Activated naive CD8-positive, alpha-beta T cell treated with anti-CD3 and anti-CD28 coated beads for 36 hours (primary cell): ENCODE data around the gene KRTAP3-3. TPM values are rescaled to one million over a fixed set of nuclear protein-coding genes. Genes with fewer than 3 reads are reported as not detected.
"Not testable (repeated sequence)": the region's sequence is repeated elsewhere in the genome, so short reads cannot be mapped to it uniquely, and the experiment has no call there.

ENCODE experiments used
- DNase-seq: peaks from one replicate; pipeline ENCODE4 v3.0.0; 2021
- H3K27ac Mint-ChIP-seq: one replicate; pipeline ENCODE4 v1.8.0; 2022; ENCODE audit warnings: mild to moderate bottlenecking, moderate library complexity, mixed read lengths
- H3K27me3 Mint-ChIP-seq: one replicate; pipeline ENCODE4 v1.8.0; 2022; ENCODE audit warnings: mild to moderate bottlenecking, mixed read lengths
- H3K36me3 Mint-ChIP-seq: one replicate; pipeline ENCODE4 v1.8.0; 2021; ENCODE audit warnings: mild to moderate bottlenecking, mixed read lengths
- H3K4me1 Mint-ChIP-seq: one replicate; pipeline ENCODE4 v1.8.0; 2021; ENCODE audit warnings: mixed read lengths
- H3K4me3 Mint-ChIP-seq: one replicate; pipeline ENCODE4 v1.8.0; 2022; ENCODE audit warnings: mild to moderate bottlenecking, moderate library complexity, mixed read lengths
- H3K9me3 Mint-ChIP-seq: one replicate; pipeline ENCODE4 v1.8.0; 2022; ENCODE audit warnings: mixed read lengths
- total RNA-seq, 2 experiments: library from RNA; stranded (reverse); gene quantifications; one replicate each; pipeline ENCODE4 v1.2.3, GENCODE V29; 2021

The KRTAP3-3 gene
- total RNA-seq = not detected

DNA sequence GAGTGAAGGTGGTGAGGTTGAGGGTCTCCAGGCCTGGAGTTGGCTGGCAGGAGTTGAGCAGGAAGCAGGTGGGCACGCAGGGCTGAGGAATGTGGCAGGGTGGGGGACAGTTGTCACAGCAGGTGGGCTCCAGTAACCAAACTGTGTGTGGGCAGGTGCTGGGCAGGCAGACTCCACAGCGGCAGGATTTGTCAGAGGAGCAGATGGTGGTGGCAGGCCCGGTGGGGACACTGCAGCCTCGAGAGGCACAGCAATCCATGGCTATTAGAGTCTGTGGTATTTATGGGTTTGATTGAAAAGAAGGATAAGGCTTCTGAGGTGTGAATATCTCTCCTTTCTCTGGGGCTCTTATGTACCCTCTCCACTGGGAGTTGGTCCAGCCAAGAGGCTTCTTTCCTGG is at the start of gene KRTAP3-3:
Gene KRTAP3-3 (minus strand): TSS at position 326 of the 400 bp plus-strand sequence. CDS start 67 bp downstream, at position 259.
- no peaks in the 10 kb centered on the region for H3K4me1 Mint-ChIP-seq
- DNase-seq = no peak
- no peak within 1 kb of the TSS for H3K27ac Mint-ChIP-seq
- H3K4me3 Mint-ChIP-seq = no peak within 1 kb of the TSS
- H3K9me3 Mint-ChIP-seq = no peaks in the 10 kb centered on the region
- H3K36me3 Mint-ChIP-seq = no peaks in the 10 kb centered on the region
- peaks cover 43% of the 10 kb centered on the region for H3K27me3 Mint-ChIP-seq

DNA sequence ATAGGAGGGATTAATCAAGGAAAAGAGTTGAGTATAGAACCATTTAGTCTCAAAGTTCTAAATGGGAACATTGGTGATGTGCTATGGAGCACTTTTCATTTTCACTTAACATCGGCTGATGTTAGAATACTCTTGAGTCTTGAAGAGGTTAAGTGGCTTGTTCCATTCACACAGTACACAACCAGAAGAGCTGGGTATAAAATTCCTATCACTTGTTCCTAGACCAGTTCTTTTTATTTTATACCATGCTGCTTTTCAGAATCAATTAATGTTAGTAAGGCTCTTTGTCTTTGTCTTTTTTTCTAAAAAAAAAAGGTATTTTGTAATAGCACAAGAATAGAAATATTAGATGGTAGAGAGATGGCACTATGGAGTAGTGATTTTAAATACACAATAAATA is 49.0 kb upstream of the KRTAP3-3 start:
- Mint-ChIP-seq H3K9me3 (peaks cover 6% of the 10 kb centered on the region), H3K36me3 (peaks cover 3% of the 10 kb centered on the region), H3K27me3 (peaks cover 18% of the 10 kb centered on the region), H3K4me3 (no peak overlapping the region), H3K27ac (no peak overlapping the region), H3K4me1 (peaks cover 2% of the 10 kb centered on the region)
- no peak for DNase-seq

DNA sequence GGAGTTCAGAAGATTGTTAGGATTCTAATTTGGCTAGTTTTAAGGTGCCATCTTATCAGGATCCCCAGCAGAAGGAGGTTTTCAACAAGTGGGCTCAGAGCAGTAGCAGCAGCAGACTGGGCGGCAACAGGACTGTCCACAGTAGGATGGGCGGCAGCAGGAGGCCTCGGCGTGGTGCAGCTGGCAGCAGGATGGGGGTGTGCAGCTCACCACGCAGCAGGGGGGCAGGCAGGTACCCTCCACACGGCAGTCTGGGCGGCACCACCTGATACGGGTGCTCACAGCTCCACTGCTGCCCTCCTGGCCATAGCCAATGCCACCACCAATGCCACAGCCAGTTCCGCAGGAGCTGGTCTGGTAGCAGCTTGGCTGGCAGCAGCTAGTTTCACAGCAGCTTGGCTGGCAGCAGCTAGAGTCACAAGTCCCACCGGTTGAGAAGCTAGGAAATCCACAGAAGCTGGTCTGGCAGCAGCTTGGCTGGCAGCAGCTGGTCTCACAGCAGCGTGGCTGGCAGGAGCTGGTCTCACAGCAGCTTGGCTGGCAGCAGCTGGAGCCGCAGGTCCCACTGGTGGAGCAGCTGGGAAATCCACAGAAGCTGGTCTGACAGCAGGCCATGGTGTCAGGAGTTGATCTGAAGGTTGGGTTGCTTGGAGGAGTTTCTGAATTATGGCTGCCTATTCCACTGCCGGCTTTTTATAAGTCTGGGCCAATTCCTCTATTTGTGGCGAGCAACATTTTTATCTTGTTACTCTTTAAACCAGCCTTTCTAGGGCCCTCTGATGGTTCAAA is 47.0 kb upstream of the KRTAP3-3 start, which contains the start of gene KRTAP1-1:
Gene KRTAP1-1 (minus strand): TSS at position 668 of the 789 bp plus-strand sequence. CDS start 53 bp downstream, at position 615.
- not testable (repeated sequence) for H3K27ac Mint-ChIP-seq, H3K9me3 Mint-ChIP-seq, H3K4me1 Mint-ChIP-seq, H3K36me3 Mint-ChIP-seq, H3K27me3 Mint-ChIP-seq, DNase-seq, H3K4me3 Mint-ChIP-seq

DNA sequence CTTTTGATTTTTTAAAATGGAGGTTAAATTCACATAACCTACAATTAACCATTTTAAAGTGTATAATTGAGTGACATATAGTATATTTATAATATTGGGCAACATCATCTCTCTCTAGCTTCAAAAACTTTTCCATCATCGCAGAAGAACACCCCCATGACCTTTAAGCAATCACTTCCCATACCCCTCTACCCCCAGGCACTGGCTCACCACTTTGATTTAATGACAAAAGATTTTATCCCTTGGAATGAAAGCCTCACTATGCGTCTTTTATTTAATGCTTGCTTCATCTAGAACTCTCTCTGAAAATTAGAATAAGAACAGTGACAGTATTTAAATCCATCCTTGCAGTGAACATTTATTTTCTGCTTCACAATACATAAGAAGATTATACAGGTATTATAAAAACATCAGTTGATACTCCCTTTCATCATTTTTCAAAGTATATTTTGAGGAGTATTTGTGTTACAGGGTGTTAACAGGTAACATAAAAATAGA is 43.9 kb upstream of the KRTAP3-3 start:
- Mint-ChIP-seq H3K4me1 (no peaks in the 10 kb centered on the region), H3K36me3 (no peaks in the 10 kb centered on the region), H3K4me3 (no peak overlapping the region), H3K27ac (no peak overlapping the region), H3K9me3 (no peaks in the 10 kb centered on the region), H3K27me3 (peaks cover 3% of the 10 kb centered on the region)
- DNase-seq = no peak

DNA sequence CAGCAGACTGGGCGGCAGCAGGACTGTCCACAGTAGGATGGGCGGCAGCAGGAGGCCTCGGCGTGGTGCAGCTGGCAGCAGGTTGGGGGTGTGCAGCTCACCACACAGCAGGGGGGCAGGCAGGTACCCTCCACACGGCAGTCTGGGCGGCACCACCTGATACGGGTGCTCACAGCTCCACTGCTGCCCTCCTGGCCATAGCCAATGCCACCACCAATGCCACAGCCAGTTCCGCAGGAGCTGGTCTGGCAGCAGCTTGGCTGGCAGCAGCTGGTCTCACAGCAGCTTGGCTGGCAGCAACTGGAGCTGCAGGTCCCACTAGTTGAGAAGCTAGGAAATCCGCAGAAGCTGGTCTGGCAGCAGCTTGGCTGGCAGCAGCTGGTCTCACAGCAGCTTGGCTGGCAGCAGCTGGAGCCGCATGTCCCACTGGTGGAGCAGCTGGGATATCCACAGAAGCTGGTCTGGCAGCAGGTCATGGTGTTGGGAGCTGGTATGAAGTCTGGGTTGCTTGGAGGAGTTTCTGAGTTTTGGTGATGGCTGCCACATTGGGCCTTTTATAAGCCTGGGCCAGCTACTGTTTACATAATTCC is 40.5 kb upstream of the KRTAP3-3 start, which contains the start of gene KRTAP1-3:
Gene KRTAP1-3 (minus strand): TSS at position 529 of the 590 bp plus-strand sequence. CDS start 53 bp downstream, at position 476.
- H3K36me3 Mint-ChIP-seq = not testable (repeated sequence)

DNA sequence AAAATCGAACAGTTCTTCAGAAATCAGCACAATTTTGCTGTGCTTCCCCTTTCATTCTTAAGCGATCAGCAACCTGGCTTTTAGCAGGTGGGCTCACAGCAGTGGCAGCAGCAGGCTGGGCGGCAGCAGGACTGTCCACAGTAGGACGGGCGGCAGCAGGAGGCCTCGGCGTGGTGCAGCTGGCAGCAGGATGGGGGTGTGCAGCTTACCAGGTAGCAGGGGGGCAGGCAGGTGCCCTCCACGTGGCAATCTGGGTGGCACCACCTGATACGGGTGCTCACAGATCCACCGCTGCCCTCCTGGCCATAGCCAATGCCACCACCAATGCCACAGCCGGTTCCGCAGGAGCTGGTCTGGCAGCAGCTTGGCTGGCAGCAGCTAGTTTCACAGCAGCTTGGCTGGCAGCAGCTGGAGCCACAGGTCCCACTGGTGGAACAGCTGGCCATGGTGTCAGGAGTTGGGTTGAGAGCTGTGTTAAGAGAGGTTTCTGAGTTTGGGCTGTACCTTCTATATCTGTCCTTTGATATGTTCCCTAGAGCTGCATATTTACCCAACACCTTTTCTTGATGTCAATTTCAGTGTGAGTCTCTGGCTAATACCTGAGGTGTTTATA is 35.8 kb upstream of the KRTAP3-3 start, which contains the start of gene KRTAP1-4:
Gene KRTAP1-4 (minus strand): TSS at position 563 of the 613 bp plus-strand sequence. CDS start 117 bp downstream, at position 446.
- H3K9me3 Mint-ChIP-seq = no peaks in the 10 kb centered on the region
- no peaks in the 10 kb centered on the region for H3K4me1 Mint-ChIP-seq
- H3K4me3 Mint-ChIP-seq = no peak within 1 kb of the TSS
- DNase-seq = no peak
- no peak within 1 kb of the TSS for H3K27ac Mint-ChIP-seq
- no peaks in the 10 kb centered on the region for H3K36me3 Mint-ChIP-seq
- peaks cover 5% of the 10 kb centered on the region for H3K27me3 Mint-ChIP-seq

More for the DNA sequence above, 40.5 kb upstream of the KRTAP3-3 start, which contains the start of gene KRTAP1-3:
- DNase-seq, H3K27ac Mint-ChIP-seq, H3K4me3 Mint-ChIP-seq, H3K4me1 Mint-ChIP-seq, H3K9me3 Mint-ChIP-seq, H3K27me3 Mint-ChIP-seq: not testable (repeated sequence)

DNA sequence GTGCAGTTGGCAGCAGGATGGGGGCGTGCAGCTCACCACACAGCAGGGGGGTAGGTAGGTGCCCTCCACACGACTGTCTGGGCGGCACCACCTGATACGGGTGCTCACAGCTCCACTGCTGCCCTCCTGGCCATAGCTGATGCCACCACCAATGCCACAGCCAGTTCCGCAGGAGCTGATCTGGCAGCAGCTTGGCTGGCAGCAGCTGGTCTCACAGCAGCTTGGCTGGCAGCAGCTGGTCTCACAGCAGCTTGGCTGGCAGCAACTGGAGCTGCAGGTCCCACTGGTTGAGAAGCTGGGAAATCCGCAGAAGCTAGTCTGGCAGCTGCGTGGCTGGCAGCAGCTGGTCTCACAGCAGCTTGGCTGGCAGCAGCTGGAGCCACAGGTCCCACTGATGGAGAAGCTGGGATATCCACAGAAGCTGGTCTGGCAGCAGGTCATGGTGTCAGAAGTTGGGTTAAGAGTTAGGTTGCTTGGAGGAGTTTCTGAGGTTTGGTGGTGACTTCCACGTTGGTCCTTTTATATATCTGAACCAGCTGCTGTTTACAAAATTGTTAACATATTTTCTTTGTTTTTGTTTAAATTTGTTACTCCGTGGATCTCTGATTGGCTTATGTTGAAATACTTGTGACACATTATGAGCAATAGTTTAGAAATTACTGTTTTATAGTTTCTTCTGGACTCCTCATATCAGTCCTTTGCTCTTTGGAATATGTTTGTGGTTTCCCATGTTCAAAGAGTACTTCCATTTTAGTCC is 32.9 kb upstream of the KRTAP3-3 start, which contains the start of gene KRTAP1-5:
Gene KRTAP1-5 (minus strand): TSS at position 494 of the 757 bp plus-strand sequence. CDS start 53 bp downstream, at position 441.
- Mint-ChIP-seq H3K36me3 (no peaks in the 10 kb centered on the region), H3K4me3 (no peak within 1 kb of the TSS), H3K27ac (no peak within 1 kb of the TSS), H3K9me3 (no peaks in the 10 kb centered on the region), H3K27me3 (peaks cover 5% of the 10 kb centered on the region), H3K4me1 (no peaks in the 10 kb centered on the region)
- no peak for DNase-seq

DNA sequence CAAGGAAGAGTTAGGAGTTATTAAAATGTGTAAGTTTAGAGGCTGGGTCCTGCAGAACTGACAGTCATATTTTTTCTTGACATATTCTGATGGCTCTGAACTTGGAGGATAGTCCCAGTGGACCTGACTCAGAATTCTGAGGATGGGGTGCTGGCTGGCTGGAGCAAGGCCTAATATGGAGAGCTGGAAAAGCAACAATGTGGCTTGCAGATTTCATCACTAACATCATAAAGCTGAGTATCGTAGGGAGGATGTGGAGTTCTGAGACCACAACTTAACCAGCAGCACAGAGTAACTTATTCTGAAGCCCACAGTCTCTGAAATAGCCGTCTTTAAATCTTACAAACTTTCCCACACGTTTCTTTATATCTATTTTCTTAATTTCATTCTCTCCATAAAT is 30.7 kb upstream of the KRTAP3-3 start:
- no peak overlapping the region for H3K4me3 Mint-ChIP-seq
- H3K27me3 Mint-ChIP-seq = no peaks in the 10 kb centered on the region
- H3K9me3 Mint-ChIP-seq = no peaks in the 10 kb centered on the region
- H3K27ac Mint-ChIP-seq = no peak overlapping the region
- DNase-seq = no peak
- no peaks in the 10 kb centered on the region for H3K4me1 Mint-ChIP-seq
- no peaks in the 10 kb centered on the region for H3K36me3 Mint-ChIP-seq

DNA sequence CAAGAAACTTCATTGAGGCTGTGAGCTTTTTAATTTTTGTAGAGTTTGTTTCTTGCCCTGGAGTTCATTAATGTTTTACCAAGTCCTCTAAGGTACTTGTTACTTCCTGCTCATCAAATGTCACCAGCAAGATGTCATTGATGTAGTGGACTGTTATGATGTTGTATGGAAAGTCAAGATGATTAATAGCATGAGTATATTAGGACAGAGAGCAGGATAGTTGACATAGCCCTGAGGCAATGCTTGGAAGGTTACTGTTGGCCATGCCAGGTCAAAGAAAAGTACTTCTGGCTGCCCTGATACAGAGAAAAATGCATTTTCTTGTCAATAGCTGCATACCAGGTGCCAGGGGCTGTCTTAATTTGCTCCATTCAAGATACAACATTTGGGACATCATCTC is 26.4 kb upstream of the KRTAP3-3 start:
- Mint-ChIP-seq H3K36me3 (no peaks in the 10 kb centered on the region), H3K4me1 (no peaks in the 10 kb centered on the region), H3K27ac (no peak overlapping the region), H3K4me3 (no peak overlapping the region), H3K9me3 (no peaks in the 10 kb centered on the region), H3K27me3 (peaks cover 5% of the 10 kb centered on the region)
- no peak for DNase-seq

DNA sequence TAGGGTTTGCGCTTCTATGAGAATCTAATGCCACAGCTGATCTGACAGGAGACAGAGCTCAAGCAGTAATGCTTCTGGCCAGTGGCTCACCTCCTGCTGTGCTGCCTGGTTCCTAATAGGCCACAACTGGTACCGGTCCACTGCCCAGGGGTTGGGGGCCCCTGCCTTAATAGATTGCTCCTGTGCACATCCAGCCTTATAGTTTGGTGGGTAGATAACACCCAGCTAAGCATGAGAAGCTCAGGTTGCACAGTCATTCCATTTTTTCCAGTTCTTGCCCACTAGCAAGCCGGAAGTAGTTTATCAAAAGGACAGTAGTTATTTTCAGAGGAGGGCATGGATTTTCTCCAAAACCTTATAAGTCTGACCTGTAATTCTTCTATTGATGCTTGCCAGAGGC is 25.5 kb upstream of the KRTAP3-3 start:
- Mint-ChIP-seq H3K9me3 (no peaks in the 10 kb centered on the region), H3K27ac (no peak overlapping the region), H3K27me3 (peaks cover 5% of the 10 kb centered on the region), H3K4me3 (no peak overlapping the region), H3K36me3 (no peaks in the 10 kb centered on the region), H3K4me1 (no peaks in the 10 kb centered on the region)
- no peak for DNase-seq

DNA sequence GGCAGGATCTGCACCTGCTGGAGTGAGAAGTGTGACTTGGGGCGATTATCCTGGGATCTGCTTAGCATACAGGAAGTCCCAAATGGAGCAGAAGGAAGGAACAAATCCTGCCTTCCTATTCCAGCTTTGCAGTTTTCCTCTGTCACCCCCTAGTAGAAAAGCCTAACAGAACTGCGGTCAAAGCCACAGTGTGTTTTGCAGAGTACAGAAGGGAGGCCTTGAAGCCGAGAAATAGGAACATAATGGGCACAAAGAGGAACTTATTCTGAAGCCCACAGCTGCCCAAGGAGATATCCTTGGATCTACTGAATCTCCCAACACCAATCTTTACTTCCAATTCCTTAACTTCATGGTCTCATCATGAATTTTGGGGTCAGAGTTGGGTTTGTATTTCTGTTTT is 24.6 kb upstream of the KRTAP3-3 start:
- no peak overlapping the region for H3K4me3 Mint-ChIP-seq
- no peaks in the 10 kb centered on the region for H3K9me3 Mint-ChIP-seq
- H3K27ac Mint-ChIP-seq = no peak overlapping the region

DNA sequence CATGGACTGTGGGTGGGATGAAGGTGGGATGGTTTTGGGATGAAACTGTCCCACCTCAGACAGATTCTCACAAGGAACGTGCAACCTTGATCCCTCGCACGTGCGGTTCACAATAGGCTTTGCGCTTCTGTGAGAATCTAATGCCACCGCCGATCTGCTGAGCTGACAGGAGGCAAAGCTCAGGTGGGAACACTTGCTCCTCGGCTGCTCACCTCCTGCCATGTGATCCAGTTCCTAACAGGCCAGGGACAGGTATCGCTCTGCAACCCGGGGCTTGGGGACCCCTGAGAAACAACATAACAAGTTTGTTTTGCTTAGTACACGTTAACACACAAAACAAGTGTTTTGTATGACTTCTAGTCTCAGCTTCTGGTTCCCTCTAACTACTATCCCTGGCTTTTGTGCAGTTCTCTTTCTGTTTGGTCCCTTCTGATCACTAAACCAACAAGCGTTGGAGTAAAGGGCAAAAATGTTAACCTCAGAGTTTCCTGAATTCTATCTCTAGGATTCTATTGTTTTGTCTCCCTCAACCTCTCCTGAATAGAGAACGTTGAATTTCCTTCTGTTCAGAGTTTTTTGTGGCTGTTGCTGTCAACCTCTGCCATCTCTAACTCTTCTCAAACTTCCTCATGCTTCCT is 22.7 kb upstream of the KRTAP3-3 start:
- Mint-ChIP-seq H3K4me3 (no peak overlapping the region), H3K27me3 (peaks cover 5% of the 10 kb centered on the region), H3K4me1 (no peaks in the 10 kb centered on the region), H3K36me3 (no peaks in the 10 kb centered on the region), H3K27ac (no peak overlapping the region), H3K9me3 (no peaks in the 10 kb centered on the region)
- DNase-seq = no peak

More for the DNA sequence above, 24.6 kb upstream of the KRTAP3-3 start:
- Mint-ChIP-seq H3K4me1 (no peaks in the 10 kb centered on the region), H3K36me3 (no peaks in the 10 kb centered on the region), H3K27me3 (peaks cover 5% of the 10 kb centered on the region)
- DNase-seq = no peak

DNA sequence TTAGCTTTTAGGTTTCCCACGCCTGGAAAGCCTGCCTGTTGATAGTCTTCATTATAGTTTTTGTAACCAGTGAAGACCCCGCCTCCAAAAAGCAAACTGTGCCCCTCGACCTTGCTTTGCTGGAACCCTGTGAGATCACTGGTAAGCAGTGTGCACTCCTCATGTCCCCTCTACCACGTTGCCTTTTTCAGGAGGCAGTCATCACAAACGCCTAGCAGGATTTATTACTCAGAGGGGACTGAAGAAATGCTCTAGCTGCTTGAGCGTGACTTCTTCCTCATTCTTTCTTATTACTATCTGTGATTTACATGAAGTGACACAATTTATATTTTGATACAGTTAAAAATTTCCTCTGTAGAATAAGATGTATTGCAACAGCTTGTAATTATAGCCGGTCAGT is 21.5 kb upstream of the KRTAP3-3 start:
- no peak for DNase-seq
- H3K36me3 Mint-ChIP-seq = no peaks in the 10 kb centered on the region
- no peak overlapping the region for H3K27ac Mint-ChIP-seq
- H3K4me3 Mint-ChIP-seq = no peak overlapping the region
- peaks cover 5% of the 10 kb centered on the region for H3K27me3 Mint-ChIP-seq
- H3K9me3 Mint-ChIP-seq = no peaks in the 10 kb centered on the region
- H3K4me1 Mint-ChIP-seq = no peaks in the 10 kb centered on the region

DNA sequence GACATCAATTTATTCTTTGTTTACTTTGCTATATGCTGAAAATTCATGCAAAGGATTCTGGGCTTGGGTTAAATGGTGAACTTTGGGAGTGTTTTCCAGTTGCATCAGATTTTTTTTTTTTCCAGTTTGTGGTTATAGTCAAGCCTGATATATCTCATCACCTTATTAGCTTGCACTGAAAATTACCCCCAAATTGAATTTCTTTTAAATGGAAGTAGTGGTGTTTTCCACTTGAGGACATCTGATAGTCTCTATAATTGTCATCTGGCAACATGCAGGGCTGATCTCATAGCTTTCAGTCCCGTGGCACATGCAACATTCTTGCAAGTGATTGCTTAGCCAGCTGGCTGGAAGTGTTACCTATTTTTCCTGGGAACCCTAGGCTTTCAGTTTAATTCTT is 19.6 kb upstream of the KRTAP3-3 start:
- H3K27ac Mint-ChIP-seq = no peak overlapping the region
- H3K27me3 Mint-ChIP-seq = peaks cover 5% of the 10 kb centered on the region
- H3K4me3 Mint-ChIP-seq = no peak overlapping the region
- H3K9me3 Mint-ChIP-seq = no peaks in the 10 kb centered on the region
- DNase-seq = no peak
- no peaks in the 10 kb centered on the region for H3K4me1 Mint-ChIP-seq
- no peaks in the 10 kb centered on the region for H3K36me3 Mint-ChIP-seq
